ENCODE results near the gene IL31. TPM values are rescaled to one million over a fixed set of nuclear protein-coding genes. Genes with fewer than 3 reads are reported as not detected.

Gene IL31
- total and polyA plus RNA-seq, 2 donors: 0.05 to 0.14 TPM

DNA sequence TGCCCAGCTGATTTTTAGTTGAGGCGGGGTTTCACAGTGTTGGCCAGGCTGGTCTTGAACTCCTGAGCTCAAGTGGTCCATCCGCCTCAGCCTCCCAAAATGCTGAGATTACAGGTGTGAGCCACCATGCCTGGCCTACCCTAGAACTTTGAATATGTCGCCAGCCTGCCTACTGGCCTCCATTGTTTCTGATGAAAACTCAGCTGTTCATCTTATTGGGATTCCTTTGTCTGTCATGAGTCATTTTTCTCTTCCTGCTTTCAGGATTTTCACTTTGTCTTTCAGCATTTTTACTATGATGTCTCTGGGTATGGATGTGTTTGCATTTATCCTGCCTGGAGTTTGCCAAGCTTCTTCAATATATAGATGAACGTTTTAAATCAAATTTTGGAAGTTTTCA, 21.4 kb upstream of the IL31 start:
- Histone ChIP-seq H3K27me3 (ENCODE audit: control insufficient read depth in 2 of 2, insufficient read depth in 1 of 2, low read length in 1 of 2) (peaks cover 0 to 19% of the 10 kb centered on the region in 2 donors), H3K4me1 (ENCODE audit: control insufficient read depth in 2 of 2, insufficient read depth in 2 of 2, low read length in 2 of 2) (no peaks in the 10 kb centered on the region), H3K9me3 (ENCODE audit: control insufficient read depth in 2 of 2, insufficient read depth in 1 of 2, low read length in 1 of 2) (peaks cover 0 to 8% of the 10 kb centered on the region in 2 donors), H3K36me3 (ENCODE audit: control insufficient read depth in 2 of 2, insufficient read depth in 2 of 2, low read length in 1 of 2) (no peaks in the 10 kb centered on the region), H3K4me3 (ENCODE audit: low read length in 2 of 2) (no peak overlapping the region), H3K27ac (ENCODE audit: low read depth in 1 of 2, low read length in 1 of 2) (no peak overlapping the region)
- no peak for DNase-seq (ENCODE audit: low read depth in 6 of 9, low spot score in 9 of 9)
- WGBS: 96% methylated on average over 4 of the region's 4 CpGs

- no peaks in the 10 kb centered on the region for H3K36me3 ChIP-seq (ENCODE audit: control insufficient read depth in 2 of 2, insufficient read depth in 2 of 2, low read length in 1 of 2)
- no peak for DNase-seq (ENCODE audit: low read depth in 6 of 9, low spot score in 9 of 9)
- no peak overlapping the region for H3K4me3 ChIP-seq (ENCODE audit: low read length in 2 of 2)
- 93% methylated on average over 1 of the region's 1 CpG for WGBS
- peaks cover 0 to 13% of the 10 kb centered on the region in 2 donors for H3K27me3 ChIP-seq (ENCODE audit: control insufficient read depth in 2 of 2, insufficient read depth in 1 of 2, low read length in 1 of 2)
- H3K4me1 ChIP-seq (ENCODE audit: control insufficient read depth in 2 of 2, insufficient read depth in 2 of 2, low read length in 2 of 2): no peaks in the 10 kb centered on the region
- no peak overlapping the region for H3K27ac ChIP-seq (ENCODE audit: low read depth in 1 of 2, low read length in 1 of 2)
- peaks cover 0 to 6% of the 10 kb centered on the region in 2 donors for H3K9me3 ChIP-seq (ENCODE audit: control insufficient read depth in 2 of 2, insufficient read depth in 1 of 2, low read length in 1 of 2)
These were observed 20.8 kb upstream of the IL31 start for GRCh38 chr12:122194804-122195203.

- Histone ChIP-seq H3K4me3 (ENCODE audit: low read length in 2 of 2) (no peak overlapping the region), H3K27ac (ENCODE audit: low read depth in 1 of 2, low read length in 1 of 2) (no peak overlapping the region), H3K36me3 (ENCODE audit: control insufficient read depth in 2 of 2, insufficient read depth in 2 of 2, low read length in 1 of 2) (no peaks in the 10 kb centered on the region), H3K27me3 (ENCODE audit: control insufficient read depth in 2 of 2, insufficient read depth in 1 of 2, low read length in 1 of 2) (peaks cover 0 to 3% of the 10 kb centered on the region in 2 donors), H3K9me3 (ENCODE audit: control insufficient read depth in 2 of 2, insufficient read depth in 1 of 2, low read length in 1 of 2) (peaks cover 0 to 4% of the 10 kb centered on the region in 2 donors), H3K4me1 (ENCODE audit: control insufficient read depth in 2 of 2, insufficient read depth in 2 of 2, low read length in 2 of 2) (no peaks in the 10 kb centered on the region)
- DNase-seq (ENCODE audit: low read depth in 6 of 9, low spot score in 9 of 9): no peak
- WGBS: 93% methylated on average over 11 of the region's 11 CpGs
These were observed 18.4 kb upstream of the IL31 start for GRCh38 chr12:122192441-122192840.

DNA sequence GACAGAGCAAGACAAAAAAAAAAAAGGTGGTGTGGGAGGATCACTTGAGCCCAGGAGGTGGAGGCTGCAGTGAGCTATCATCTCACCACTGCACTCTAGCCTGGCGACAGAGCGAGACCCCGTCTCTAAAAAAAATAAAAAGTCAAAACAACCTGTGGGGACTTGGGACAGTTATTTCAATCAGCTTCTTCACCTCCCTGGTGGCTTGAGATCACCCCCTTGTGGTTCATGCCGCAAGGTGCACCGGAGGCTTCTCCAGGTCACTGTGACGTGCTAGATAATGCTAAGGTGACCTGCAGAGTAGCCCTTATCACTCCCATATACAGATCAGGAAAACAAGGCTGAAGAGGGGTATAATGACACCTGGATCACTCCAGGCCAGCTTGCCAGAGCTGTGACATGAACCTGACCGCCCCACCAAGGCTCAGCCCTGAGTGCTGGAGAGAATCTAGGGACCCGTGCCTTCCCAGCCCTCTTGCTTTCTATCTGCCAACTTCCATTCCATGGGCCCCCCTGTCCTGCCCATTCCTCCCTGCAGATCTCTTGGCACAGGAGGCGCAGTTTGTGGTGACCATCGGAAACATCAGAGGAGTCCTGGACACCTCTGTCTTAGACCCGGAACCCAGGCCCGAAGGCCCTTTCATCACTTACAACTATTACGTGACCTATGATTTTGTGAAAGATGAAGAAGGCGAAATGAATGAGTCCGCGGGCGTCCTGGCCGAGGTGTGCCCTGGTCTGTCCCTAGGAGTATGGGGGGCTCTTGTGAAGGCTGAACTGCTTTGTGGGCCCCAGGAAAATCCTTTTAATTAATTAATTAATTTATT, 17.0 kb upstream of the IL31 start:
- 70% methylated on average over 18 of the region's 18 CpGs for WGBS
- Histone ChIP-seq H3K27ac (ENCODE audit: low read depth in 1 of 2, low read length in 1 of 2) (no peak overlapping the region), H3K36me3 (ENCODE audit: control insufficient read depth in 2 of 2, insufficient read depth in 2 of 2, low read length in 1 of 2) (no peaks in the 10 kb centered on the region), H3K9me3 (ENCODE audit: control insufficient read depth in 2 of 2, insufficient read depth in 1 of 2, low read length in 1 of 2) (peaks cover 0 to 4% of the 10 kb centered on the region in 2 donors), H3K27me3 (ENCODE audit: control insufficient read depth in 2 of 2, insufficient read depth in 1 of 2, low read length in 1 of 2) (no peaks in the 10 kb centered on the region), H3K4me1 (ENCODE audit: control insufficient read depth in 2 of 2, insufficient read depth in 2 of 2, low read length in 2 of 2) (no peaks in the 10 kb centered on the region), H3K4me3 (ENCODE audit: low read length in 2 of 2) (no peak overlapping the region)
- peak in 7 of 9 donors; percentile 28 to 68 (median 36) for DNase-seq (ENCODE audit: low read depth in 6 of 9, low spot score in 9 of 9)

DNA sequence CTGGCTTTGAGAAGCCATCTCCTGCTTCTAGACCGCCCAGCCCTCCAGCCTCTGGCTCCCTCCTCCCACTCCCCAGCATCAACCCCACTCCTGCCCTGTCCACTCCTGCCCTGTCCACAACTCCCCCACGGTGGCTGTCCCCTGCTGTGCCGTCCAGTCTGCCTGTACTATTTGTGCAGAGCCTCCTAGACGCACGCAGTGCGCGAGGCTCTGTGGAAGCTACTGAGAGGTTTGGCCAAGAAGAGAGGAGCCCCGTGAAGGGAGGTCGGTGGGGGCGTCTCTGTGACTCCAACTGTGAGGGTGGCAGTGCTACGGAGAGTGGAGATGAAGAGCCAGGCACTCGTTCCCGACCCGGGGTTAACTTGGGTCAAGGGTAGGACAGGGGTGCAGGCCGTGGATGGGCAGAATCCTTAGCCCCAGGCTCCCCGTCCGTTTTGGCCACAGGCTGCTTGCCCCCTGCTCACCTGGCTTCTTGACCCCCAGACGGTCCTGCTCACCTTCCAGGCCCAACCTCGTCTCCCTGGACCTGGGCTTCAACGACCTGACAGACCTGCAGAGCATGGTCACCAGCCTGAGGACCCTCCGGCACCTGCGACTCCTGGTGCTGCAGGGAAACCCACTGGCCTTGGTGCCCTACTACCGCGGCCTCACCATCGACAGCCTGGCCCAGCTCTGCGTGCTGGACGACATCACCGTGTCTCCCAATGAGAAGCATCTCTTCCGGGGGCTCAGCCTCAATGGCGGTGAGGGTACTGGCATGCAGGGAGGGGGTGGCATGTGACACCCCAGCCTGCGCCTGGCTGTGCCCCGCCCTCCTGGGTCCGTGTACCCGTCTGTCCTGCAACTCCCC, 15.8 kb upstream of the IL31 start:
- Histone ChIP-seq H3K36me3 (ENCODE audit: control insufficient read depth in 2 of 2, insufficient read depth in 2 of 2, low read length in 1 of 2) (no peaks in the 10 kb centered on the region), H3K9me3 (ENCODE audit: control insufficient read depth in 2 of 2, insufficient read depth in 1 of 2, low read length in 1 of 2) (no peaks in the 10 kb centered on the region), H3K4me3 (ENCODE audit: low read length in 2 of 2) (no peak overlapping the region), H3K4me1 (ENCODE audit: control insufficient read depth in 2 of 2, insufficient read depth in 2 of 2, low read length in 2 of 2) (no peaks in the 10 kb centered on the region), H3K27me3 (ENCODE audit: control insufficient read depth in 2 of 2, insufficient read depth in 1 of 2, low read length in 1 of 2) (peaks cover 0 to 5% of the 10 kb centered on the region in 2 donors), H3K27ac (ENCODE audit: low read depth in 1 of 2, low read length in 1 of 2) (no peak overlapping the region)
- WGBS: 97% methylated on average over 34 of the region's 34 CpGs
- DNase-seq (ENCODE audit: low read depth in 6 of 9, low spot score in 9 of 9): no peak

DNA sequence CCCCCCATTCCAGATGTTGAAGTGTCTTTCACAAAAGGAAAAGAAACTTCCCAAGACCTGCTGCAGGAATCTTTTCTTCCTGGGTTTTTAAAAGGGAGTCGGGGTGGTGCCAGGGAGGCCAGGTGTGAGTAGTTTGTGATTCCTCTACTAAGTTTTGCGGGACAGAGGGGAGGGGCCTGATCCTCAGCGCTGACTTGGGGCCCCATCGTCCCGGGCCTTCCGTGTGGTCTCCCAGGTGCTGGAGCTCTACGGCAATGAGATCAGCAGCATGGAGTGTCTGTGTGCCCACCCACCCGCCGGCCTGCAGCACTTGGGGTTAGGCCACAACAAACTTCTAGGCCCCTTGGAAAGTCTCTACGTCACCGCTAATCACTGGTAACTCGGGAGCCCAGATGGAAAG, 13.4 kb upstream of the IL31 start:
- WGBS: 93% methylated on average over 12 of the region's 12 CpGs
- Histone ChIP-seq H3K4me1 (ENCODE audit: control insufficient read depth in 2 of 2, insufficient read depth in 2 of 2, low read length in 2 of 2) (peaks cover 3 to 16% of the 10 kb centered on the region in 2 donors), H3K27ac (ENCODE audit: low read depth in 1 of 2, low read length in 1 of 2) (no peak overlapping the region), H3K9me3 (ENCODE audit: control insufficient read depth in 2 of 2, insufficient read depth in 1 of 2, low read length in 1 of 2) (no peaks in the 10 kb centered on the region), H3K36me3 (ENCODE audit: control insufficient read depth in 2 of 2, insufficient read depth in 2 of 2, low read length in 1 of 2) (no peaks in the 10 kb centered on the region), H3K27me3 (ENCODE audit: control insufficient read depth in 2 of 2, insufficient read depth in 1 of 2, low read length in 1 of 2) (peaks cover 2 to 27% of the 10 kb centered on the region in 2 donors), H3K4me3 (ENCODE audit: low read length in 2 of 2) (no peak overlapping the region)
- DNase-seq (ENCODE audit: low read depth in 6 of 9, low spot score in 9 of 9): no peak

GRCh38 chr12:122185494-122186082, 11.6 kb upstream of the IL31 start:
- no peak overlapping the region for H3K27ac ChIP-seq (ENCODE audit: low read depth in 1 of 2, low read length in 1 of 2)
- no peaks in the 10 kb centered on the region for H3K36me3 ChIP-seq (ENCODE audit: control insufficient read depth in 2 of 2, insufficient read depth in 2 of 2, low read length in 1 of 2)
- no peak overlapping the region for H3K4me3 ChIP-seq (ENCODE audit: low read length in 2 of 2)
- DNase-seq (ENCODE audit: low read depth in 6 of 9, low spot score in 9 of 9): no peak
- H3K4me1 ChIP-seq (ENCODE audit: control insufficient read depth in 2 of 2, insufficient read depth in 2 of 2, low read length in 2 of 2): peaks cover 3 to 16% of the 10 kb centered on the region in 2 donors
- 96% methylated on average over 10 of the region's 10 CpGs for WGBS
- H3K27me3 ChIP-seq (ENCODE audit: control insufficient read depth in 2 of 2, insufficient read depth in 1 of 2, low read length in 1 of 2): peaks cover 2 to 28% of the 10 kb centered on the region in 2 donors
- H3K9me3 ChIP-seq (ENCODE audit: control insufficient read depth in 2 of 2, insufficient read depth in 1 of 2, low read length in 1 of 2): no peaks in the 10 kb centered on the region

- no peaks in the 10 kb centered on the region for H3K9me3 ChIP-seq (ENCODE audit: control insufficient read depth in 2 of 2, insufficient read depth in 1 of 2, low read length in 1 of 2)
- peaks cover 2 to 28% of the 10 kb centered on the region in 2 donors for H3K27me3 ChIP-seq (ENCODE audit: control insufficient read depth in 2 of 2, insufficient read depth in 1 of 2, low read length in 1 of 2)
- 98% methylated on average over 7 of the region's 7 CpGs for WGBS
- no peak overlapping the region for H3K4me3 ChIP-seq (ENCODE audit: low read length in 2 of 2)
- no peaks in the 10 kb centered on the region for H3K36me3 ChIP-seq (ENCODE audit: control insufficient read depth in 2 of 2, insufficient read depth in 2 of 2, low read length in 1 of 2)
- H3K27ac ChIP-seq (ENCODE audit: low read depth in 1 of 2, low read length in 1 of 2): no peak overlapping the region
- no peak for DNase-seq (ENCODE audit: low read depth in 6 of 9, low spot score in 9 of 9)
- H3K4me1 ChIP-seq (ENCODE audit: control insufficient read depth in 2 of 2, insufficient read depth in 2 of 2, low read length in 2 of 2): peaks cover 3 to 16% of the 10 kb centered on the region in 2 donors
These were observed 11.1 kb upstream of the IL31 start for GRCh38 chr12:122185079-122185478.

All from thymus (tissue), 11 donors.